CD4-positive, alpha-beta memory T cell (primary cell): ENCODE data around the gene SPIN1. TPM values are rescaled to one million over a fixed set of nuclear protein-coding genes. Genes with fewer than 3 reads are reported as not detected.

Experiments
- CTCF ChIA-PET: fragments of 350-600 bp; sonication (Branson Sonifier 250); formaldehyde crosslinking; loops from one replicate; lab custom pipeline; 2021; ENCODE audit warnings: inconsistent platforms; ENCODE audit not compliant: partially characterized antibody; lab: Charles Lee
- POLR2A ChIA-PET: fragments of 350-600 bp; sonication (Branson Sonifier 250); formaldehyde crosslinking; loops from one replicate; lab custom pipeline; 2021; ENCODE audit not compliant: partially characterized antibody; lab: Charles Lee
- DNase-seq, 5 donors: peaks; one replicate each; pipeline versions ENCODE4 v3.0.0 to v3.0.0-alpha.2; 2020 to 2022; ENCODE audit warnings: mixed read lengths in 1 of 5
- H3K27ac ChIP-seq: one replicate; pipeline ENCODE4 v1.7.0; 2013; ENCODE audit warnings: low read depth, low read length
- H3K27me3 ChIP-seq: 2 replicates; pipeline ENCODE4 v1.7.0; 2013; ENCODE audit warnings: mild to moderate bottlenecking, low read length, moderate library complexity; ENCODE audit not compliant: insufficient read depth
- H3K36me3 ChIP-seq: 2 replicates; pipeline ENCODE4 v1.7.0; 2013; ENCODE audit warnings: mild to moderate bottlenecking, low read length, moderate library complexity; ENCODE audit not compliant: insufficient read depth
- H3K4me1 ChIP-seq: 2 replicates; pipeline ENCODE4 v1.7.0; 2013; ENCODE audit warnings: mild to moderate bottlenecking, low read length, moderate library complexity; ENCODE audit not compliant: insufficient read depth
- H3K4me3 ChIP-seq, 2 donors: one replicate each; pipeline ENCODE4 v1.7.0; 2013; ENCODE audit warnings: low read length in 2 of 2, mild to moderate bottlenecking in 1 of 2
- H3K9me3 ChIP-seq, 2 donors: one replicate each; pipeline ENCODE4 v1.7.0; 2013; ENCODE audit warnings: low read length in 2 of 2, control low read depth in 1 of 2; ENCODE audit not compliant: control insufficient read depth in 1 of 2
- H3K27ac Mint-ChIP-seq, 7 donors: one replicate each; pipeline ENCODE4 v1.8.0; 2020 to 2021; ENCODE audit warnings: mixed read lengths in 7 of 7, mild to moderate bottlenecking in 6 of 7, inconsistent platforms in 3 of 7, moderate library complexity in 3 of 7
- H3K27me3 Mint-ChIP-seq, 2 donors: one replicate each; pipeline ENCODE4 v1.8.0; 2020 to 2021; ENCODE audit warnings: mixed read lengths in 2 of 2
- H3K36me3 Mint-ChIP-seq, 2 donors: one replicate each; pipeline ENCODE4 v1.8.0; 2020 to 2021; ENCODE audit warnings: mixed read lengths in 2 of 2, inconsistent platforms in 1 of 2, mild to moderate bottlenecking in 1 of 2
- H3K4me1 Mint-ChIP-seq, 4 donors: one replicate each; pipeline ENCODE4 v1.8.0; 2020 to 2021; ENCODE audit warnings: mixed read lengths in 4 of 4, mild to moderate bottlenecking in 1 of 4
- H3K4me3 Mint-ChIP-seq, 8 donors: one replicate each; pipeline ENCODE4 v1.8.0; 2020 to 2021; ENCODE audit warnings: mixed read lengths in 8 of 8, mild to moderate bottlenecking in 7 of 8, moderate library complexity in 6 of 8, inconsistent platforms in 3 of 8
- H3K9me3 Mint-ChIP-seq, 8 donors: one replicate each; pipeline ENCODE4 v1.8.0; 2020 to 2021; ENCODE audit warnings: mixed read lengths in 8 of 8, mild to moderate bottlenecking in 5 of 8, inconsistent platforms in 3 of 8, moderate library complexity in 1 of 8
- intact Hi-C: fragments of 100-400 bp; cut with micrococcal nuclease; formaldehyde crosslinking; loops from one replicate; pipeline ENCODE4 v1.15.1; 2023
- polyA plus RNA-seq, 2 donors: library from polyadenylated mRNA; unstranded; fragments of 300-500 nt; fragmentation: Illumina TruSeq; gene quantifications; one replicate each; pipeline ENCODE4 v1.2.3, GENCODE V29; 2021
- total RNA-seq, 2 experiments: library from RNA; stranded (reverse); gene quantifications; one replicate each; pipeline ENCODE4 v1.2.3, GENCODE V29; 2021

The SPIN1 gene
- total and polyA plus RNA-seq, 4 experiments from 2014 or later = 20.3 to 39.0 (median 28.9) TPM

- DNase-seq = no peak
- Histone ChIP-seq H3K27me3 (no peaks in the 10 kb centered on the region), H3K9me3 (no peaks in the 10 kb centered on the region), H3K4me1 (no peaks in the 10 kb centered on the region), H3K4me3 (no peak overlapping the region), H3K27ac (no peak overlapping the region), H3K36me3 (no peaks in the 10 kb centered on the region)
- Mint-ChIP-seq H3K4me1 (no peaks in the 10 kb centered on the region), H3K9me3 (peaks cover 0 to 3% (median 0%) of the 10 kb centered on the region in 8 donors), H3K36me3 (no peaks in the 10 kb centered on the region), H3K4me3 (no peak overlapping the region), H3K27ac (no peak overlapping the region), H3K27me3 (peaks cover 2 to 3% of the 10 kb centered on the region in 2 donors)
- POLR2A ChIA-PET = no interaction called here
- CTCF ChIA-PET = no interaction called here
- intact Hi-C loops = no loop called here
These were observed 115.0 kb downstream of the SPIN1 start for GRCh38 chr9:88503081-88503844.

- Mint-ChIP-seq H3K4me3 (no peak overlapping the region), H3K4me1 (no peaks in the 10 kb centered on the region), H3K9me3 (peaks cover 0 to 3% (median 0%) of the 10 kb centered on the region in 8 donors), H3K36me3 (no peaks in the 10 kb centered on the region), H3K27ac (no peak overlapping the region), H3K27me3 (peaks cover 2 to 3% of the 10 kb centered on the region in 2 donors)
- intact Hi-C loops = no loop called here
- H3K9me3 ChIP-seq = no peaks in the 10 kb centered on the region
- H3K4me1 ChIP-seq = no peaks in the 10 kb centered on the region
- no peak overlapping the region for H3K27ac ChIP-seq
- H3K4me3 ChIP-seq = no peak overlapping the region
- ChIA-PET POLR2A (no interaction called here), CTCF (no interaction called here)
- DNase-seq = no peak
- no peaks in the 10 kb centered on the region for H3K27me3 ChIP-seq
- no peaks in the 10 kb centered on the region for H3K36me3 ChIP-seq
These were observed 115.9 kb downstream of the SPIN1 start for GRCh38 chr9:88503845-88504764.

GRCh38 chr9:88508326-88508725, 120.1 kb downstream of the SPIN1 start:
- Histone ChIP-seq H3K4me1 (no peaks in the 10 kb centered on the region), H3K27ac (no peak overlapping the region), H3K36me3 (no peaks in the 10 kb centered on the region), H3K9me3 (no peaks in the 10 kb centered on the region), H3K4me3 (no peak overlapping the region), H3K27me3 (no peaks in the 10 kb centered on the region)
- intact Hi-C loops = no loop called here
- Mint-ChIP-seq H3K27ac (no peak overlapping the region), H3K36me3 (no peaks in the 10 kb centered on the region), H3K4me3 (no peak overlapping the region), H3K9me3 (peaks cover 0 to 3% (median 0%) of the 10 kb centered on the region in 8 donors), H3K27me3 (peaks cover 2 to 3% of the 10 kb centered on the region in 2 donors), H3K4me1 (no peaks in the 10 kb centered on the region)
- no peak for DNase-seq
- ChIA-PET CTCF (no interaction called here), POLR2A (no interaction called here)

GRCh38 chr9:88511906-88512305, 123.7 kb downstream of the SPIN1 start:
- Histone ChIP-seq H3K36me3 (no peaks in the 10 kb centered on the region), H3K27ac (no peak overlapping the region), H3K9me3 (no peaks in the 10 kb centered on the region), H3K27me3 (no peaks in the 10 kb centered on the region), H3K4me3 (no peak overlapping the region), H3K4me1 (no peaks in the 10 kb centered on the region)
- Mint-ChIP-seq H3K27me3 (peaks cover 0 to 4% of the 10 kb centered on the region in 2 donors), H3K27ac (no peak overlapping the region), H3K9me3 (peaks cover 0 to 13% (median 7%) of the 10 kb centered on the region in 8 donors), H3K4me3 (no peak overlapping the region), H3K4me1 (no peaks in the 10 kb centered on the region), H3K36me3 (no peaks in the 10 kb centered on the region)
- no peak for DNase-seq
- ChIA-PET POLR2A (no interaction called here), CTCF (no interaction called here)
- intact Hi-C loops = no loop called here

GRCh38 chr9:88514247-88514646, 126.0 kb downstream of the SPIN1 start:
- H3K27me3 ChIP-seq = no peaks in the 10 kb centered on the region
- no peaks in the 10 kb centered on the region for H3K4me1 ChIP-seq
- Mint-ChIP-seq H3K4me3 (no peak overlapping the region), H3K27ac (peak overlapping the region in 1 of 7 donors; percentile 32), H3K36me3 (no peaks in the 10 kb centered on the region), H3K27me3 (peaks cover 0 to 4% of the 10 kb centered on the region in 2 donors), H3K4me1 (no peaks in the 10 kb centered on the region), H3K9me3 (peaks cover 0 to 17% (median 8%) of the 10 kb centered on the region in 8 donors)
- POLR2A ChIA-PET = no interaction called here
- H3K36me3 ChIP-seq = no peaks in the 10 kb centered on the region
- CTCF ChIA-PET = no interaction called here
- DNase-seq = no peak
- no peak overlapping the region for H3K27ac ChIP-seq
- no peak overlapping the region for H3K4me3 ChIP-seq
- intact Hi-C loops = no loop called here
- H3K9me3 ChIP-seq = no peaks in the 10 kb centered on the region

- ChIA-PET POLR2A (no interaction called here), CTCF (no interaction called here)
- Mint-ChIP-seq H3K9me3 (peaks cover 0 to 4% (median 1%) of the 10 kb centered on the region in 8 donors), H3K27ac (no peak overlapping the region), H3K27me3 (peaks cover 7 to 9% of the 10 kb centered on the region in 2 donors), H3K4me1 (peaks cover 0 to 2% (median 0%) of the 10 kb centered on the region in 4 donors), H3K4me3 (no peak overlapping the region), H3K36me3 (no peaks in the 10 kb centered on the region)
- Histone ChIP-seq H3K36me3 (no peaks in the 10 kb centered on the region), H3K9me3 (no peaks in the 10 kb centered on the region), H3K27me3 (peaks cover 3% of the 10 kb centered on the region), H3K4me1 (no peaks in the 10 kb centered on the region), H3K4me3 (no peak overlapping the region), H3K27ac (no peak overlapping the region)
- no peak for DNase-seq
- intact Hi-C loops = no loop called here
These were observed 133.1 kb downstream of the SPIN1 start for GRCh38 chr9:88521308-88521707.

- ChIA-PET POLR2A (no interaction called here), CTCF (no interaction called here)
- Mint-ChIP-seq H3K4me3 (no peak overlapping the region), H3K4me1 (peaks cover 0 to 2% (median 0%) of the 10 kb centered on the region in 4 donors), H3K36me3 (no peaks in the 10 kb centered on the region), H3K27me3 (peaks cover 9 to 10% of the 10 kb centered on the region in 2 donors), H3K9me3 (peaks cover 0 to 4% (median 0%) of the 10 kb centered on the region in 8 donors), H3K27ac (no peak overlapping the region)
- no peak for DNase-seq
- Histone ChIP-seq H3K4me1 (no peaks in the 10 kb centered on the region), H3K27ac (no peak overlapping the region), H3K27me3 (peaks cover 3% of the 10 kb centered on the region), H3K9me3 (no peaks in the 10 kb centered on the region), H3K36me3 (no peaks in the 10 kb centered on the region), H3K4me3 (no peak overlapping the region)
- intact Hi-C loops = no loop called here
These were observed 134.1 kb downstream of the SPIN1 start for GRCh38 chr9:88522360-88522759.
